GM19351 (cell line): ENCODE data around the gene SND1.
"Not testable (repeated sequence)": the region's sequence is repeated elsewhere in the genome, so short reads cannot be mapped to it uniquely, and the experiment has no call there.

Experiments used
- ATAC-seq: cut with Tn5 transposase; IDR thresholded peaks from one replicate; pipeline ENCODE4 v1.9.1; 2021; ENCODE audit warnings: mild to moderate bottlenecking, moderate library complexity; ENCODE audit not compliant: unreplicated experiment

The SND1 gene

DNA sequence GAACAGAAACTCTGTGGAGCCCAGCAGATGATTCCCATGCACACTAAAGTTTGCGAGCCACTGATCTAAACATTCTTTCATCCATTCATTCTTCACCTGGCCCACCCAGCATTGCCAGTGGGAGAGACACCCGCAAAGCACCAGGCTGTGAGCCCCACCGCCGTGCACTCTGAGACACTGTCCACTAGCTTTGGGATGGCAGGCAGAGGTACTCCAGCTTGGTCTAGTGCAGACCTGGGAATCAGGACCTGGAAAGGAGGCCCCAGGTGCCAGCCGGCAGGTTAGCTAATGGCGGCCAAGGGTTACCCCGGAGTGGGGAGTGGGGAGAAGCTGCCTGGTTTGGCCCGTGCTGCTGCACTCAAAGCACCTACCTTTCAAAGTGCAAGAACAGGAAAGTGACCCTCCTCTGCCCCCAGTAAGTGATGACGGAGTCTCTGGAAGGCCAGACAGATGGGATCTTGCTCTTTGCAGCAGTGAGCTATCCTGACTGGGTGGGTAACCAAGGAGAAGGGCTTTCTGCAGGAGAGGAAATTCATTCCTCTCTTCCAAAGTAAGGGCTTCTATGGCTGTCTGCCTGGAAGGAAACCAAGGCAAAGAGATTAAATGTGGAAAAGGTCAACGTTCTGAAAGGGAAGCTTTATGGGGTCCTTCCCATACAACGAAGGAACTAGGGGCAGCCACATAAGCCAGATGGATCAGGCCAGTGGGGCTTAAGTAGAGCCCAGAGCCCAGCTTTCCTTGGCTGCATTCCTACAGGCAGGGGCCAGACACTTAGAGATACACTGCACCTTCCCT, 453.4 kb downstream of the SND1 start:
- ATAC-seq = no peak

GRCh38 chr7:128106821-128107220, 454.8 kb downstream of the SND1 start:
- ATAC-seq = no peak

DNA sequence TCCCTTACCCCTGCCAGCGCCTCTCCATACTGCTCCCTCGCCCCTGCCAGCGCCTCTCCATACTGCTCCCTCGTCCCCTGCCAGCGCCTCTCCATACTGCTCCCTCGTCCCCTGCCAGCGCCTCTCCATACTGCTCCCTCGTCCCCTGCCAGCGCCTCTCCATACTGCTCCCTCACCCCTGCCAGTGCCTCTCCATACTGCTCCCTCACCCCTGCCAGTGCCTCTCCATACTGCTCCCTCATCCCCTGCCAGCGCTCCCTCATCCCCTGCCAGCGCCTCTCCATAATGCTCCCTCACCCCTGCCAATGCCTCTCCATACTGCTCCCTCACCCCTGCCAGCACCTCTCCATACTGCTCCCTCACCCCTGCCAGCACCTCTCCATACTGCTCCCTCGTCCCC, 455.5 kb downstream of the SND1 start:
- ATAC-seq = not testable (repeated sequence)

GRCh38 chr7:128108129-128108528, 456.1 kb downstream of the SND1 start:
- no peak for ATAC-seq

- peak; percentile 87 for ATAC-seq
These were observed 456.8 kb downstream of the SND1 start for GRCh38 chr7:128108641-128109423.

- not testable (repeated sequence) for ATAC-seq
These were observed 457.5 kb downstream of the SND1 start for GRCh38 chr7:128109424-128109969.

GRCh38 chr7:128110641-128111364, 458.8 kb downstream of the SND1 start:
- no peak for ATAC-seq

- no peak for ATAC-seq
These were observed 460.2 kb downstream of the SND1 start for GRCh38 chr7:128112018-128112780.

DNA sequence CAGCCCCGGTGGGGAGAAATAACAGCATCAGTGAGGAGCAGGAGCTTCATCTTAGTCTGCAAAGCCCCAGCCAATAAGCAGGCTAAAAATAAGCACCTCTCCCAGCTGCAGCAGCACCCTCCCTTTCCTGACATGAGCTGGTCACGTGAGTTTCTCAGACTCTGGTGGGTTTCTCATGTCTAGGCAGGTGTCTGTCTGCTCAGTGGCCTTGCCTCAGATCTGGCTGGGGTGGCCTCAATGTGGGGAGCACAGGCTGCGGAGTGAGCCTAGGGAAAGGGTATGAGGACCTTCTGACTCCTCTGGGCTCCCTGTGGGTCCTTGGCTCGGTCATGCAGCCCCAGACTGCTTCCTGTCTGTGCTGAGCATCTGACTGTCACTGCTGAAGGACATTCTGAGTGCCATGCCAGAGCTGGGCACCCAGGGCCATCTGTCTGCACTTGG, 460.8 kb downstream of the SND1 start:
- no peak for ATAC-seq

DNA sequence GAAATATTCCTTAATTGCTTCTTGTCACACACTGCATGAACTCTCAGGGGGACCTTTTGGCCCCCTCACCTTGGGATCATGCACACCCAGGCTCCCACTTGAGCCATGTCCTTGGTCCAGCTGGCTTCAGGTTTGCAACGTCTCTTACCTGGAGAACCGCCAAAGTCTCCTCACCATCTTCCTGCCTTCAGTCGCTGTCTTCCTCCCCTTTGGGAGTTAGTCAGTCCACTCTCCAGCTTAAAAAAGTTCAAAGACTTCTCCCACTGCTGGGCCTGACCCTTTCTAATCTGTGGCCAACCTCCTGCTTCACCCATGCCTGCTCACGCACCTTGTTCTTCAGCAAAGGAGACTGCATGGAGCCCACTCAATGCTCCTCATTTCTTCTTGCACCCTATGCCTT, 461.8 kb downstream of the SND1 start:
- no peak for ATAC-seq

GRCh38 chr7:128114806-128115205, 462.8 kb downstream of the SND1 start:
- ATAC-seq = no peak

DNA sequence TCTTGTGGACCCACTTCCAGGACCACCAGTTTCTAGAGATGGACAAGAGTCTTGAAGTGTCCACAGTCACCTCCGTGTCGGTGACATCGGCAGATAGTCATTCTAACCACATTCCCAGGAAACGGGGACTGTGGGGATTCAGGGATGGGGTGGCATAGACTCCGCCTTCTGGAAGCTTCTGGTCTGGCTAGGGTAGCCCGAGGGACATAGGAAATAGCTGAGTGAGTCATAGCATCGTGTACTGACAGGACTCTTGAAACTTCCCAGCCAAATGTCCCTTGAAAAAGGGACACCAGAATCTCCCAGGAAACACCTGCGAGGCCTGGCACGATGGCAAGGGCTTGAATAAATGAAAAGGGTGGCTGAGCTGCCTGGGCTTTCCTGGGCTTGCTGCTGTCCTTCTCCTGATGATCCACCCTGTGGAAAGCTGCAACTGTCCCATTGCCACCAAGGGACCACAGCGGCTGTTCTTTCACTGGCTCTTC, 463.4 kb downstream of the SND1 start:
- ATAC-seq = no peak

GRCh38 chr7:128115821-128116723, 464.1 kb downstream of the SND1 start:
- no peak for ATAC-seq

- ATAC-seq = no peak
These were observed 464.7 kb downstream of the SND1 start for GRCh38 chr7:128116740-128117139.

DNA sequence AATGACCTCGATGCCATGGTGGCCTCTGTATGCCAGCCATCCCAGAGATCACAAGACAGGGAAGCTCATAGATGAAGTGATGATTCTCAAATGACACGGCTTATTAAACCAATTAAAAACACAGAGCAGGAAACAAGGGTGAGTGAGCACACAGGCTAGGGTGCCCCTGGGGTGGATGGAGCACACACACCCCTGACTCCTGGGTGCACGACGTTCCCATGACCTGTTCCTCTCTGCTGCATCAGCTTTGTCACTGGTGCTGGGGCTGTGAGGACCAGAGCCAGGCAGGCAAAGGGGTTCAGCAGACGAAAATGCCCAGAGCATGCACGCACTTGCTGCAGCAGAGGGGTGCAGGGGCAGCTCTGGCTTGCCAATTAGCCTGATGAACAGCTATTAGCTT, 465.7 kb downstream of the SND1 start:
- no peak for ATAC-seq

GRCh38 chr7:128119036-128119435, 467.0 kb downstream of the SND1 start:
- ATAC-seq = no peak

DNA sequence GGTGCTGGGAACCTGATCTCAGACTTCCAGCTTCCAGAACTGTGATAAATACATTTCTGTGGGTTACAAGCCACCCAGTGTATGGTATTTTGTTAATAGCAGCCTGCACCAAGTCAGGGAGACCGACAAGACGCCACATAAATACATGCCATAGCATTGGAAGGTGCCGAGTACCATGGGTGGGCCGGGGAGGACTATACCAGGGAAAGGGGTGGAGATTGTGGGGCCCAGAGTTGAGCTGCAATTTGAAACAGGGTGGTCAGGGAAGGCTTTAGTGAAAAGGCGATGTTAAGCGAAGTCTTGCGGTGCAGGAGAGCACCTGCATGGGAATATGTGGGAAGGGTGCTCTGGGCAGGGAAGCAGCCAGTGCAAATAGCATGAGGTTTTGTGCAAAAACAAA, 468.1 kb downstream of the SND1 start:
- no peak for ATAC-seq

DNA sequence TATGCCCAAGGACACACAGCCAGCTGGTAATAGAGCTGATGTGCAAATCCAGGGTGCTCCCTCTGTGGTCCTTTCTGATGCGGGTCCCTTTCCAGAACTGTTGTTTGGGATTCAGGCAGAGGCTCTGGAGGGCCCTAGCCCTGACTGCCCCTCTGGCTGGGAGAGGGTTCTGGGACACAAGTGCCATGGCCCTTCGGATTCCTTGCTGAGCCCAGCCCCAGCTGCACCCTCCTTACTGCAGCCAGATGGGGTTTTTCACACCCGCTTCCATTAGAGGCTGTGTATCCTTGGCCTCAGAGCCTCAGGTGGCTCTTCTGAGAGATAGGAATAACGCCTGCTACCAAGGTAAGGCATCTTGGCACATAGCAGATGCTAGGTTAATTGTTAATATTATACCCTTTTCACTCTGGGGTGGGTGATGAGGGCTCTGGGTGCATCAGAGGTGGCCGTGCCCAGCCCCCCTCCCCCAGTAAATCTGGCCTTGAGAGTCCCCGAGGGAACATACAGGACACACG, 469.0 kb downstream of the SND1 start:
- ATAC-seq = no peak
